ENCODE measurements around the gene BMP2.

The BMP2 gene

DNA sequence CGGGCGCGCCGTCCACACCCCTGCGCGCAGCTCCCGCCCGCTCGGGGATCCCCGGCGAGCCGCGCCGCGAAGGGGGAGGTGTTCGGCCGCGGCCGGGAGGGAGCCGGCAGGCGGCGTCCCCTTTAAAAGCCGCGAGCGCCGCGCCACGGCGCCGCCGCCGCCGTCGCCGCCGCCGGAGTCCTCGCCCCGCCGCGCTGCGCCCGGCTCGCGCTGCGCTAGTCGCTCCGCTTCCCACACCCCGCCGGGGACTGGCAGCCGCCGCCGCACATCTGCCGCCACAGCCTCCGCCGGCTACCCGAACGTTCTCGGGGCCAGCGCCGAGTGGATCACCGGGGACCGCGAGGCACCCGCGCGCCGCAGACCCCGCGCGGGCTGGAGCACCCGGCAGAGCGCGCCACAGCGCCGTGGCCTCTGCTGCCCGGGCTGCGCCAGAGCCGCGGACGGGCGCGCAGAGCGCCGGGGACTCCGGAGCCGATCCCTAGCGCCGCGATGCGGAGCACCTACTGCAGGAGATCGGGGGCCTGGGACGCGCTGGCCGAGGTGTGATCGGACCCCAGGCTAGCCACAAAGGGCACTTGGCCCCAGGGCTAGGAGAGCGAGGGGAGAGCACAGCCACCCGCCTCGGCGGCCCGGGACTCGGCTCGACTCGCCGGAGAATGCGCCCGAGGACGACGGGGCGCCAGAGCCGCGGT lies at the start of gene BMP2:
Gene BMP2, plus strand, starts transcription at position 151 of the 692 bp plus-strand sequence. CDS start 2,441 bp downstream, outside the sequence.
- no peak for DNase-seq

- no peak for DNase-seq
These were observed 48.7 kb upstream of the BMP2 start for GRCh38 chr20:6718662-6719368.

- no peak for DNase-seq
These were observed 48.1 kb upstream of the BMP2 start for GRCh38 chr20:6719369-6719721.

DNA sequence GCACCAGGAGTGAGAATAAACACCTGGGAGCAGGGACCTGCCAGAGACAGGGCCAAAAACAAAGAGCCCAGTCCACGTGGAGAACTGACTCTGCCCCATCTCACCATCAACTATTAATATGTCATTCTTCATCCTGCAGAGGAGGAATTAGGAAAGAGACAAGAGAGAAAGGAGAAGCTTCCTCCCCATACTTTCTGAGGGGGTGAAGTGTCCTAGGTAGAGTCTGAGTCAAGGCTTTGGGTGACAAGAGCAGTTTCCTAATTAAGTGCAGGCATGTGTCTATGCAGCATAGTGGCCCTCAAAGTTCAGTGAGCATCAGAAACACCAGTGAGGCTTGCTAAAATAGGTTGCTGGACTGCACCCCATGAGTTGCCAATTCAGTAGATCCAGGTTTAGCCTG lies 40.7 kb upstream of the BMP2 start:
- DNase-seq, result no peak

GRCh38 chr20:6730672-6731328 lies 36.7 kb upstream of the BMP2 start:
- DNase-seq, result no peak

DNA sequence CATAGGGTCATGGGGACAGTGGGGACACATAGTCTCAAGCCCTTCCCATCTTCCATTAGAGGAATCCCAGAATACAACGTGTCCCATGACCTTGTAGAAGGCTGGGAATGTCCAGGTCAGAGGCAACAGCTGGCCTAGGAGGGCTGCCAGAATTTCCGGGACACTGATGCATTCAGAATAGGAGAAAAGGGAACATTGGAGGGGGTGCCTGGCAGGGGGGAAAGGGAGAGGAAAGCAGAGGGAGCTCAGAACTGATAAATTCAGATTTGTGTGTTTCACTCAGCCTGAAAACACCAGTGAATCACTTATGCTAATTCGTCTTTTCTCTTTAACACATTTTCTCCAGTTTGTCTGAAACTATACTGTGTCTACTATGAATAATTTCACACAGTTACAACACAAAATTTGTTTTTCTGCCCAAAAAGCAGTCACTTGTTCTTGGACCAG lies 35.5 kb upstream of the BMP2 start:
- DNase-seq, result no peak

DNA sequence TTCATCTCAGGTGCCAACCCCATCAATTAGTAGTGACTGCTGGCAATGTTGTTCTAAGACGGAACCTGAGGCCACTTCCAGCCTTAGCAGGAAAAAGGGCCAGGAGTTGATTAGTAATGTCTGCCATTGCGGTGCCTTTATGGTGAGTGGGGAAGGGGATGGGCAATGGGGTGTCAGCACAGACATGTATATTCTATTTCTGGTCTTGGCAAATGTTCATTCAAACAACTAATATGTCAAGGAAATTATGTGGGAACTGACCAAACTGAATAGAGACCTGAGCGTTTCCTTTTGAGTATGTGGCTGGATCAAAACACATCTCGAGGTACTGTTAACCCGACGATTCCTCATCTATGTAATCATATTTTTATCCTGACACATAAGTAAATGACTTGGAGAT lies 34.6 kb upstream of the BMP2 start:
- no peak for DNase-seq

- no peak for DNase-seq
These were observed 33.5 kb upstream of the BMP2 start for GRCh38 chr20:6733965-6734364.

DNA sequence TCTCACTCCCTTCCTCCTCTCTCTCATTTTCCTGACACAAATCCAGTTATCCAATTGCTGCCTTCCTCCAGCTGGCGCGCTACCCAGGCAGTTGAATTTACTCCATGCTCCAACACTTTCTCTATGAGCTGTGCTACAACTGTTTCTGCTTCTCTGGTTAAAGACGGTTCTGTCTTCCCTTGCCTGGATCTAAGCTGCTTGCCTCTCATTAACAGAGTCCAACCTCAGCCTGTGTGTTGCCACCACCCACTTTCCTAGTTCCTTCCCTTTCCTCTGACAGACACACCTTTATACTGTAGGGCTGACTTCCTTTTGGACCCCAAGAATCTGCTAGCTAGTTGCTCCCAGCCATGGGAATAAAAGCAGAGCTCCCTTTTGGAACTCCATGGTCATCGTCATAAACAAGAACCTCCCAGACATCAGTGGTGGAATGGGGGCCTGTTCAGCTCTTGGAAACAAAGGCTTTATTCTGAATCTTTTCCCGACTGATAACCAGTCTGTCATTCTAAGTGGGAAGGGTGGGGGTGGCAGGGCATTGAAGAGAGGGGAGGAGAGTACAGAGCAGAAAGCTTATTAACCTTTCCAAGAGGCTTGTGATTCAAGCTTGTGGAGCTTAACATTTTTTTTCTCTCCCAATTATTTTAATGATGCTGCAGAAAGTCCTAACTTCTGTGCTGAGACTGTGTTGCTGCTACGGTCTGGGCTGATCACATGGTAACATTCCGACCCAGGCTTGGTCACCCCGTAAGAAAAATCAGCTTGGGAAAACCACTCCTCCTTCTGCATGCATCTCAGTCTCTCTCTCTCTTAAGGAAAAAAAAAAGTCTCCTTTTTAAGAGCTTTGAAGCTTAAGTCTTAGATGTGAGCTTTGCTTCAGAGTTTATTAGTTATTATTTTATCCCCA lies 31.3 kb upstream of the BMP2 start:
- DNase-seq, result no peak

- DNase-seq, result no peak
These were observed 28.1 kb upstream of the BMP2 start for GRCh38 chr20:6739406-6739805.

GRCh38 chr20:6740096-6740495 lies 27.4 kb upstream of the BMP2 start:
- DNase-seq, result no peak

DNA sequence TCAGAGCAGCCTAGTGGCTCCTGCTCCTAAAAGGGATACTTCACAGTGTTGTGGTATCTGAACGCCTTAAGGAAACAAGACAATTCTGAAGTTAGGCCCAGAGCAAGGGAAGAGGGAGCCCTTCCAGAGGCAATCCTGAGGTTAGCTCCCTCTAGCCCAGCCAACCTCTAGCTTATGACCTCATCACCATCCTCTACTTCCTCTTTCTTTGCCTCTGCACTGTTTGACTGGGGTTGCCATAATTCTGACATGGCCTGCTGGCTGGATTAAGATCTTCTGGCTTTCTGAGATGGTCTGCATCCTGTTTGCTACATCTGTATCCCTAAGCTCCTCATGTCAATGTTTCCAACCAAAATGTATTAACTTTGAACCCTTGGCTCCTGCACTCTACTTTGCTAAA lies 23.3 kb upstream of the BMP2 start:
- no peak for DNase-seq

GRCh38 chr20:6744805-6745204 lies 22.7 kb upstream of the BMP2 start:
- DNase-seq, result no peak

DNA sequence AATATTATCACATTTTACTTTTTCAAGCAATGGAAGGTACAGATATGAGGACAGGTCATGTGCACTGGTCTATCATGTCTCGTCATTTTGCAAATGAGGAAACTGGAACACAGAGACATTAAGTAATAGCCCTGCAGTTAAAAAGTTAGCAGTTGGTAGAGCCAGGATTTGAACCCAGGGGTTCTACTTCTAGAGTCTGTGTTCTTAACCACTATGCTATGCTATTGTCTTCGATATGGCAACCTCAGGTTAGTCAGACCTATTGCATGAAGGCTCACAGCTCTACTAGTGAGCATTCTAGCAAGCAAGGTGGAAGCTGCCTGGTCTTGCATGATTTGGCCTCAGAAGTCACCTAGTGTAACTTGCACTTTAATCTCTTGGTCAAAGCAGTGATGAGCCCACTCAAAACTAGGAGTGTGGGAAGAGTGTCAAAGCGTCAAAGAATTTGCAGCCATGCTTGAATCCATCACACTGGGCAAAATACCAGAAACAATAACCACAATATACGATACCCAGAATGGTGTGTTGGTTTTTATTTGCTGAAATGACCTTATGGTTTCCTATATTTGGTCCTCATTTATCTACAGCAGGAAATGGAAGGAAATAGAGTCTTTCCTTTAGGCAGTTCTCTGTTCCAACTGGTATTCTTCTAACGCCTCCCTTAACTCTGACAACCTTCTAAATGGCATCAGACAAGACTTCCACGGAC lies 20.4 kb upstream of the BMP2 start:
- DNase-seq, result no peak

- no peak for DNase-seq
These were observed 17.0 kb upstream of the BMP2 start for GRCh38 chr20:6750438-6750837.

GRCh38 chr20:6756693-6757595 lies 10.5 kb upstream of the BMP2 start:
- no peak for DNase-seq

- no peak for DNase-seq
These were observed 2.9 kb upstream of the BMP2 start for GRCh38 chr20:6764619-6765018.

DNA sequence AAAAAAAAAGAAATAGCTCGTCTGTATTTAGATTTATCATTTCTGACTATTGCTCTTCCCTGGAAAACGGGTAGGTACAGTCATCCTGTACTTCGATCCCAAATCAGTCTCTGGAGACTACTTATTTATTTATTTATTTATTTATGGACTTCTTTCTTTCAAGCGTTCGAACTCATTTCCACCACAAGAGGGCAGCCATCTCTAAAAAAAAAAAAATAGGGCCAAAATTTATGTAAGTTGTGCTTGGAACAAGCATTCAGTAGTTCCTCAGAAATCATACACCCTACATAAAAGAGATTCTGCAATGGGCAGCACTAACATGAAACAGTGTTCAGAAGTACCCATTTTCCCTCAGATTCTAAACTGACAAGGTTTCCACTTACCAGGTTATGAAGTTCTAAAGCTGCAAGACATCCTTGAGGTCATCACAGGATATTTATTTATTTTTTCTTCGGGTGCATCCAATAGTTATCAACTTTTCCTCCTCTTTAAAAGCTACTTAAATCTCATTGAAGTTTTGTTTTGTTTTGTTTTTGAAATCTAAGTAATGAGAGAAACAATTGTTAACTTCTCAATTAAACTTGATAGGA lies 1.9 kb upstream of the BMP2 start:
- DNase-seq, result no peak

DNA sequence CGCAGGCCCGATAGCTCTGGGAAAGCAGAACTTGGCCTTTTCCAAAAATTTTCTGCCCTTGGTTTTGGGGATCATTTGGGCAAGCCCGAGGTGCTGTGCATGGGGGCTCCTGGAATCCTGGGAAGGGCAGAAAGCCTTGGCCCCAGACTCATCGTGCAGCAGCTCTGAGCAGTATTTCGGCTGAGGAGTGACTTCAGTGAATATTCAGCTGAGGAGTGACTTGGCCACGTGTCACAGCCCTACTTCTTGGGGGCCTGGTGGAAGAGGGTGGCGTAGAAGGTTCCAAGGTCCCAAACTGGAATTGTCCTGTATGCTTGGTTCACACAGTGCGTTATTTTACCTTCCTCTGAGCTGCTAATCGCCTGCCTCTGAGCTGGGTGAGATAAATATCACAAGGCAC lies 1.1 kb upstream of the BMP2 start:
- no peak for DNase-seq

- no peak for DNase-seq
These were observed 355 bp upstream of the BMP2 start for GRCh38 chr20:6767126-6767535.

Measured in activated effector memory CD4-positive, alpha-beta T cell treated with anti-CD3 and anti-CD28 coated beads, Interleukin-2, amount 50 U/mL, for 16 hours (primary cell).